Caco-2 (cell line): ENCODE measurements around the gene NKD2. TPM values are rescaled to one million over a fixed set of nuclear protein-coding genes. Genes with fewer than 3 reads are reported as not detected.
A peak's percentile ranks its signal among the peaks of the same experiment; 100 is the strongest.

ENCODE experiments used
- BruUV-seq: library from RNA; stranded (reverse); fragments of 400-500 nt; replicated peaks from 2 replicates; lab custom pipeline; 2021; lab: Mats Ljungman, UMichigan
- CTCF ChIA-PET: fragments of 300-600 bp; sonication (Branson Sonifier 250); formaldehyde crosslinking; loops from one replicate; lab custom pipeline; 2022; ENCODE audit warnings: antibody characterized with exemption; lab: Charles Lee
- POLR2A ChIA-PET: fragments of 300-600 bp; sonication (Branson Sonifier 250); formaldehyde crosslinking; loops from one replicate; lab custom pipeline; 2022; ENCODE audit warnings: antibody characterized with exemption; lab: Charles Lee
- DNase-seq, 2 experiments: peaks; one replicate each; pipeline versions ENCODE4 v3.0.0 to v3.0.0-alpha.2; 2020 to 2022
- H3K27me3 ChIP-seq: replicated peaks from 2 replicates; pipeline ENCODE4 v1.6.0; 2011; ENCODE audit warnings: low read length; ENCODE audit not compliant: control insufficient read depth, insufficient read depth
- H3K36me3 ChIP-seq: 2 replicates; pipeline ENCODE4 v1.5.1; 2011; ENCODE audit warnings: low read length; ENCODE audit not compliant: control insufficient read depth, insufficient read depth
- H3K4me1 ChIP-seq: fragments of 250-450 bp; sonication (Bioruptor Pico); 2 replicates; pipeline ENCODE4 v1.5.1; 2020; ENCODE audit warnings: mild to moderate bottlenecking
- H3K4me3 ChIP-seq: 2 replicates; pipeline ENCODE4 v1.5.1; 2011; ENCODE audit warnings: low read depth, mild to moderate bottlenecking, control low read depth, low read length
- H3K9me3 ChIP-seq: fragments of 250-450 bp; sonication (Bioruptor Pico); 2 replicates; pipeline ENCODE4 v1.5.1; 2020; ENCODE audit warnings: mild to moderate bottlenecking, moderate library complexity
- H3K27ac Mint-ChIP-seq: one replicate; pipeline ENCODE4 v1.8.0; 2022; ENCODE audit warnings: mixed read lengths; ENCODE audit not compliant: unreplicated experiment
- H3K27me3 Mint-ChIP-seq: one replicate; pipeline ENCODE4 v1.8.0; 2022; ENCODE audit warnings: mixed read lengths; ENCODE audit not compliant: insufficient read depth, unreplicated experiment
- H3K36me3 Mint-ChIP-seq: one replicate; pipeline ENCODE4 v1.8.0; 2022; ENCODE audit warnings: mild to moderate bottlenecking, mixed read lengths; ENCODE audit not compliant: insufficient read depth, unreplicated experiment
- H3K4me1 Mint-ChIP-seq: one replicate; pipeline ENCODE4 v1.8.0; 2022; ENCODE audit warnings: low read depth, mixed read lengths; ENCODE audit not compliant: unreplicated experiment
- H3K4me3 Mint-ChIP-seq: one replicate; pipeline ENCODE4 v1.8.0; 2022; ENCODE audit warnings: mild to moderate bottlenecking, moderate library complexity, mixed read lengths; ENCODE audit not compliant: unreplicated experiment
- H3K9me3 Mint-ChIP-seq: one replicate; pipeline ENCODE4 v1.8.0; 2022; ENCODE audit warnings: mixed read lengths; ENCODE audit not compliant: unreplicated experiment
- intact Hi-C: fragments of 100-400 bp; cut with micrococcal nuclease; formaldehyde crosslinking; loops from one replicate; pipeline ENCODE4 v1.10.0; 2022; ENCODE audit not compliant: unreplicated experiment
- total RNA-seq: library from RNA; stranded (reverse); gene quantifications from 2 replicates; pipeline ENCODE4 v1.2.3, GENCODE V29; 2022
- TF ChIP-seq, protein P1 (sequence below), 2 experiments: fragments of 200-600 bp in 1 of 2; IDR thresholded peaks; 1 replicate in 1 of 2; 2 replicates in 1 of 2; pipeline versions ENCODE4 v1.5.1 to v1.8.0; 2011 to 2022; ENCODE audit warnings: antibody characterized with exemption in 1 of 2, control low read depth in 1 of 2, inconsistent platforms in 1 of 2, low read depth in 1 of 2, low read length in 1 of 2, mild to moderate bottlenecking in 1 of 2, moderate library complexity in 1 of 2; ENCODE audit not compliant: insufficient read depth in 1 of 2, severe bottlenecking in 1 of 2, unreplicated experiment in 1 of 2

NKD2 gene
- total RNA-seq, 1 experiment from 2014 or later, result 17.7 TPM

DNA sequence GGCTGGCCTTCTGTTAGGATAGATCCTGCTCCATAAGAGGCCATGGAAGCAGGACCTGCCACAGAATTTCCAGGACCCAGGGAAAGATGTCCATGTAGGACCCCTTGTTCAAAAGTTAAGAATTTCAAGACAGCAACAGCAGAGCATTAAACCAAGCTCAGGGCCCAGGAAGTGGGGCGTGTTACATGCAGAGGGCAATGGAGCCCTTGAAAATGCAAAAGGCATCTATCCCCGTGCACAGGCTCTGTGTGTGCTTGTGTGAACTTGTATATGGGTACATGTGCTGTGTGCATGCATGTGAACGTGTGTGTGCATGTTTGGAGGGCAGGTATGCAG, 14.4 kb upstream of the NKD2 start:
- no peak overlapping the region for H3K4me3 Mint-ChIP-seq
- intact Hi-C loops, result loop anchor here (5.0 kb wide), 1 partner anchor 37 kb away; no protein-coding TSS in a partner anchor
- peaks cover 22% of the 10 kb centered on the region for H3K4me1 Mint-ChIP-seq
- peaks cover 17% of the 10 kb centered on the region; the same call in 1 of the 2 replicates for H3K4me1 ChIP-seq
- no TSS peak for BruUV-seq
- H3K27me3 Mint-ChIP-seq, result no peaks in the 10 kb centered on the region
- H3K9me3 Mint-ChIP-seq, result no peaks in the 10 kb centered on the region
- ChIA-PET POLR2A (no interaction called here), CTCF (interaction anchor here (0.7 kb wide), 1 partner anchor 13 kb away, joined by 3 read pairs; no protein-coding TSS in a partner anchor)
- no peak overlapping the region for H3K4me3 ChIP-seq
- no peaks in the 10 kb centered on the region for H3K36me3 ChIP-seq
- TF ChIP-seq, protein P1, sequence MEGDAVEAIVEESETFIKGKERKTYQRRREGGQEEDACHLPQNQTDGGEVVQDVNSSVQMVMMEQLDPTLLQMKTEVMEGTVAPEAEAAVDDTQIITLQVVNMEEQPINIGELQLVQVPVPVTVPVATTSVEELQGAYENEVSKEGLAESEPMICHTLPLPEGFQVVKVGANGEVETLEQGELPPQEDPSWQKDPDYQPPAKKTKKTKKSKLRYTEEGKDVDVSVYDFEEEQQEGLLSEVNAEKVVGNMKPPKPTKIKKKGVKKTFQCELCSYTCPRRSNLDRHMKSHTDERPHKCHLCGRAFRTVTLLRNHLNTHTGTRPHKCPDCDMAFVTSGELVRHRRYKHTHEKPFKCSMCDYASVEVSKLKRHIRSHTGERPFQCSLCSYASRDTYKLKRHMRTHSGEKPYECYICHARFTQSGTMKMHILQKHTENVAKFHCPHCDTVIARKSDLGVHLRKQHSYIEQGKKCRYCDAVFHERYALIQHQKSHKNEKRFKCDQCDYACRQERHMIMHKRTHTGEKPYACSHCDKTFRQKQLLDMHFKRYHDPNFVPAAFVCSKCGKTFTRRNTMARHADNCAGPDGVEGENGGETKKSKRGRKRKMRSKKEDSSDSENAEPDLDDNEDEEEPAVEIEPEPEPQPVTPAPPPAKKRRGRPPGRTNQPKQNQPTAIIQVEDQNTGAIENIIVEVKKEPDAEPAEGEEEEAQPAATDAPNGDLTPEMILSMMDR (IDR thresholded peaks at IDR 0.05; ENCODE audit: insufficient read depth in 1 of 2, low read depth in 1 of 2, low read length in 1 of 2, severe bottlenecking in 1 of 2, unreplicated experiment in 1 of 2), result no peak
- H3K9me3 ChIP-seq, result no peaks in the 10 kb centered on the region
- H3K27ac Mint-ChIP-seq, result no peak overlapping the region
- DNase-seq, result no peak
- no peaks in the 10 kb centered on the region for H3K27me3 ChIP-seq
- no peaks in the 10 kb centered on the region for H3K36me3 Mint-ChIP-seq

GRCh38 chr5:994821-995220, 13.8 kb upstream of the NKD2 start:
- Mint-ChIP-seq H3K27ac (no peak overlapping the region), H3K27me3 (no peaks in the 10 kb centered on the region), H3K4me1 (peaks cover 22% of the 10 kb centered on the region), H3K36me3 (no peaks in the 10 kb centered on the region), H3K4me3 (no peak overlapping the region), H3K9me3 (no peaks in the 10 kb centered on the region)
- Histone ChIP-seq H3K27me3 (no peaks in the 10 kb centered on the region), H3K4me1 (peaks cover 17% of the 10 kb centered on the region; the same call in 1 of the 2 replicates), H3K4me3 (no peak overlapping the region), H3K9me3 (no peaks in the 10 kb centered on the region), H3K36me3 (no peaks in the 10 kb centered on the region)
- no TSS peak for BruUV-seq
- CTCF ChIA-PET, result interaction anchor here (2.7 kb wide), 1 partner anchor 72 kb away, joined by 6 read pairs; no protein-coding TSS in a partner anchor
- POLR2A ChIA-PET, result no interaction called here
- intact Hi-C loops, result loop anchor here (5.0 kb wide), 1 partner anchor 38 kb away; no protein-coding TSS in a partner anchor
- TF ChIP-seq, protein P1 (IDR thresholded peaks at IDR 0.05; ENCODE audit: insufficient read depth in 1 of 2, low read depth in 1 of 2, low read length in 1 of 2, severe bottlenecking in 1 of 2, unreplicated experiment in 1 of 2), result peak in 1 of 2 experiments; percentile 3
- DNase-seq, result peak in 1 of 2 experiments; percentile 1

DNA sequence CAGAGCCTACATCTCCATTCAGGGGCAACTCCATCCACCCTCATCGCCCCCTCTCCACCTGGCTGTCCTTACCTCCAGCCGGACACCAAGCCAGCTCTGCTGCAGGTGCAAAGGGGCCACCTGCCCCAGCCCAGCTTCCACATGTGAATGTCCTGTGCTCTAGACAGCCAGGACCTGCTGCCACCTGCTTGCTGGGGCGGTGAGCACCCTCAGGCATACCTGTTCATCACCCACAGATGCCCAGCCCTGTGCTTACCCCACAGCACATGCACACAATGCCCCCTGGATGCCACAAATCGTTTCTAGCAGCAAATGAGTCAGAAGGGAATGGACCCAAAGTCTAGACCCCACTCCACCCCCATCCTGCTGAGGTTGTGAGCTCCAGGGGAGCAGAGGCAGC, 13.3 kb upstream of the NKD2 start:
- Mint-ChIP-seq H3K27ac (no peak overlapping the region), H3K36me3 (no peaks in the 10 kb centered on the region), H3K4me1 (peaks cover 22% of the 10 kb centered on the region), H3K9me3 (no peaks in the 10 kb centered on the region), H3K27me3 (no peaks in the 10 kb centered on the region), H3K4me3 (no peak overlapping the region)
- Histone ChIP-seq H3K9me3 (no peaks in the 10 kb centered on the region), H3K27me3 (no peaks in the 10 kb centered on the region), H3K4me3 (no peak overlapping the region), H3K36me3 (no peaks in the 10 kb centered on the region), H3K4me1 (peaks cover 17% of the 10 kb centered on the region; the same call in 1 of the 2 replicates)
- intact Hi-C loops, result no loop called here
- TF ChIP-seq, protein P1 (IDR thresholded peaks at IDR 0.05; ENCODE audit: insufficient read depth in 1 of 2, low read depth in 1 of 2, low read length in 1 of 2, severe bottlenecking in 1 of 2, unreplicated experiment in 1 of 2), result no peak
- POLR2A ChIA-PET, result no interaction called here
- CTCF ChIA-PET, result interaction anchor here (1.7 to 2.7 kb wide), 2 partner anchors 14 to 72 kb away, joined by 4 to 6 read pairs; no protein-coding TSS in a partner anchor
- no TSS peak for BruUV-seq
- no peak for DNase-seq
